Nucleus accumbens (tissue), 56 donors: ENCODE data around the gene VEZF1.
A peak's percentile ranks its signal among the peaks of the same experiment; 100 is the strongest.

ENCODE experiments used
- DNase-seq, 56 donors: peaks; one replicate each; lab custom pipeline; 2025; lab: John Stamatoyannopoulos, UW

Gene VEZF1

GRCh38 chr17:57938061-57938502 lies 50.0 kb downstream of the VEZF1 start:
- DNase-seq: peak in 1 of 56 donors; percentile 17

GRCh38 chr17:57937492-57937891 lies 50.6 kb downstream of the VEZF1 start:
- DNase-seq: no peak

GRCh38 chr17:57935833-57936807 lies 51.9 kb downstream of the VEZF1 start:
- peak in 43 of 56 donors; percentile 33 to 84 (median 68) for DNase-seq

- DNase-seq: peak in 3 of 56 donors; percentile 19 to 20 (median 20)
Observed at GRCh38 chr17:57931488-57932137, 56.4 kb downstream of the VEZF1 start.

GRCh38 chr17:57930239-57930638 lies 57.8 kb downstream of the VEZF1 start:
- DNase-seq: no peak

- no peak for DNase-seq
Observed at GRCh38 chr17:57929386-57929785, 58.7 kb downstream of the VEZF1 start.

GRCh38 chr17:57928928-57929327 lies 59.1 kb downstream of the VEZF1 start:
- peak in 4 of 56 donors; percentile 23 to 32 (median 27) for DNase-seq

- peak in 44 of 56 donors; percentile 18 to 80 (median 62) for DNase-seq
Observed at GRCh38 chr17:57927048-57927723, 60.9 kb downstream of the VEZF1 start.

- peak in 3 of 56 donors; percentile 30 to 69 (median 55) for DNase-seq
Observed at GRCh38 chr17:57926723-57927047, 61.4 kb downstream of the VEZF1 start.

- no peak for DNase-seq
Observed at GRCh38 chr17:57925361-57925990, 62.6 kb downstream of the VEZF1 start.

GRCh38 chr17:57924677-57925076 lies 63.4 kb downstream of the VEZF1 start:
- peak in 4 of 56 donors; percentile 15 to 45 (median 33) for DNase-seq
